B cell (primary cell): ENCODE data around the gene HLX. TPM values are rescaled to one million over a fixed set of nuclear protein-coding genes. Genes with fewer than 3 reads are reported as not detected.

Source experiments
- ATAC-seq: fragments of 200-7000 bp; cut with Tn5 transposase; one replicate; pipeline ENCODE4 v1.10.0; 2021; ENCODE audit warnings: low read depth, mild to moderate bottlenecking, moderate number of reproducible peaks, moderate library complexity
- CTCF ChIA-PET: fragments of 350-600 bp; sonication (Branson Sonifier 250); formaldehyde crosslinking; loops from one replicate; lab custom pipeline; 2021; ENCODE audit warnings: antibody characterized with exemption, inconsistent platforms; lab: Charles Lee
- POLR2A ChIA-PET: fragments of 350-600 bp; sonication (Branson Sonifier 250); formaldehyde crosslinking; loops from one replicate; lab custom pipeline; 2021; ENCODE audit warnings: antibody characterized with exemption; lab: Charles Lee
- DNase-seq: peaks from one replicate; pipeline ENCODE4 v3.0.0; 2013
- H2AFZ ChIP-seq: 2 replicates; pipeline ENCODE4 v1.6.1; 2012; ENCODE audit warnings: mild to moderate bottlenecking, low read depth, low read length; ENCODE audit not compliant: insufficient read depth, poor library complexity, severe bottlenecking
- H3K27ac ChIP-seq, 2 donors: 1 replicate in 1 of 2; 2 replicates in 1 of 2; pipeline ENCODE4 v1.5.1; 2012 to 2013; ENCODE audit warnings: low read length in 2 of 2, mild to moderate bottlenecking in 2 of 2, moderate library complexity in 1 of 2
- H3K27me3 ChIP-seq, 4 experiments: fragments of 200-600 bp in 1 of 4; sonication (generic) in 1 of 4; replicated peaks in 1 of 4; 1 replicate in 2 of 4; 2 replicates in 2 of 4; pipeline versions ENCODE4 v1.6.1 to v1.7.0; 2013 to 2016; ENCODE audit warnings: low read length in 3 of 4, mild to moderate bottlenecking in 2 of 4, mixed read lengths in 1 of 4, moderate library complexity in 1 of 4; ENCODE audit not compliant: insufficient read depth in 4 of 4, control insufficient read depth in 3 of 4; ENCODE audit errors: control extremely low read depth in 1 of 4
- H3K36me3 ChIP-seq, 2 experiments: replicated peaks in 1 of 2; 1 replicate in 1 of 2; 2 replicates in 1 of 2; pipeline versions ENCODE4 v1.6.1 to v1.7.1; 2013; ENCODE audit warnings: low read length in 1 of 2; ENCODE audit not compliant: insufficient read depth in 2 of 2, control insufficient read depth in 1 of 2; ENCODE audit errors: control extremely low read depth in 1 of 2, extremely low read depth in 1 of 2
- H3K4me1 ChIP-seq, 2 donors: fragments of 200-600 bp in 1 of 2; sonication (generic) in 1 of 2; 1 replicate in 1 of 2; 2 replicates in 1 of 2; pipeline versions ENCODE4 v1.5.1 to v1.6.1; 2013 to 2017; ENCODE audit warnings: low read length in 2 of 2; ENCODE audit not compliant: control insufficient read depth in 2 of 2, insufficient read depth in 2 of 2
- H3K4me2 ChIP-seq: replicated peaks from 2 replicates; pipeline ENCODE3; 2012; ENCODE audit warnings: mild to moderate bottlenecking, low read depth, low read length; ENCODE audit not compliant: poor library complexity, severe bottlenecking
- H3K4me3 ChIP-seq, 5 experiments: fragments of 200-600 bp in 1 of 5; sonication (generic) in 1 of 5; 1 replicate in 3 of 5; 2 replicates in 2 of 5; pipeline versions ENCODE4 v1.5.1 to v1.7.0; 2011 to 2016; ENCODE audit warnings: low read length in 4 of 5, mild to moderate bottlenecking in 4 of 5, low read depth in 2 of 5, control low read depth in 1 of 5, moderate library complexity in 1 of 5; ENCODE audit not compliant: insufficient read depth in 1 of 5; ENCODE audit errors: control extremely low read depth in 1 of 5, extremely low read depth in 1 of 5
- H3K79me2 ChIP-seq: fragments of 200-600 bp; sonication (generic); one replicate; pipeline ENCODE4 v1.6.0; 2016; ENCODE audit warnings: low read length; ENCODE audit not compliant: control insufficient read depth, insufficient read depth
- H3K9ac ChIP-seq: fragments of 200-600 bp; sonication (generic); 2 replicates; pipeline ENCODE4 v1.6.1; 2017; ENCODE audit warnings: mild to moderate bottlenecking, low read length, moderate library complexity
- H3K9me3 ChIP-seq, 3 donors: one replicate each; pipeline versions ENCODE4 v1.6.1 to v1.7.1; 2013; ENCODE audit warnings: low read length in 2 of 3; ENCODE audit not compliant: control insufficient read depth in 2 of 3, insufficient read depth in 1 of 3; ENCODE audit errors: control extremely low read depth in 1 of 3
- H4K20me1 ChIP-seq: 2 replicates; pipeline ENCODE4 v1.6.0; 2012; ENCODE audit warnings: mild to moderate bottlenecking, low read length; ENCODE audit not compliant: insufficient read depth, control insufficient read depth, poor library complexity, severe bottlenecking
- H3K27ac Mint-ChIP-seq: one replicate; pipeline ENCODE4 v1.8.0; 2021; ENCODE audit warnings: mixed read lengths
- H3K27me3 Mint-ChIP-seq: one replicate; pipeline ENCODE4 v1.8.0; 2021; ENCODE audit warnings: mixed read lengths
- H3K4me1 Mint-ChIP-seq: one replicate; pipeline ENCODE4 v1.8.0; 2021; ENCODE audit warnings: mixed read lengths
- H3K4me3 Mint-ChIP-seq: one replicate; pipeline ENCODE4 v1.8.0; 2021; ENCODE audit warnings: mixed read lengths
- H3K9me3 Mint-ChIP-seq: one replicate; pipeline ENCODE4 v1.8.0; 2022; ENCODE audit warnings: mixed read lengths; ENCODE audit not compliant: insufficient read depth
- CTCF ChIP-seq: fragments of 200-600 bp; IDR thresholded peaks from one replicate; pipeline ENCODE4 v1.8.0; 2022; ENCODE audit warnings: antibody characterized with exemption, mild to moderate bottlenecking
- EZH2 ChIP-seq: IDR thresholded peaks from 2 replicates; pipeline ENCODE4 v1.6.1; 2012; ENCODE audit warnings: borderline replicate concordance, low read depth, mild to moderate bottlenecking, moderate library complexity, low read length; ENCODE audit not compliant: insufficient read depth, poor library complexity, severe bottlenecking
- WGBS: methylation state at CpG from one replicate; pipeline ENCODE4 v1.1.5; 2013; ENCODE audit warnings: missing lambda C conversion rate; ENCODE audit not compliant: insufficient coverage; 5-methylcytosine and 5-hydroxymethylcytosine counted together
- intact Hi-C: fragments of 100-400 bp; cut with micrococcal nuclease; formaldehyde crosslinking; loops from one replicate; pipeline ENCODE4 v1.10.0; 2022
- polyA plus RNA-seq: library from polyadenylated mRNA; depleted of rRNA; stranded (reverse); fragments of >200 nt; gene quantifications from 2 replicates; pipeline ENCODE4 v1.2.3, GENCODE V29; 2012
- total RNA-seq, 2 donors: library from RNA; stranded (reverse); fragments of 120-200 nt in 1 of 2; gene quantifications; 1 replicate in 1 of 2; 2 replicates in 1 of 2; pipeline versions ENCODE4 v1.2.3 to v1.2.4, GENCODE V29; 2013 to 2022

Gene HLX
- total and polyA plus RNA-seq, 2 donors (not counting 1 experiment from before 2014, with no cell fraction given): 3.4 to 9.1 TPM

- no peak overlapping the region for H3K27ac ChIP-seq
- DNase-seq (peak; percentile 58), ATAC-seq (peak; percentile 69)
- H2AFZ ChIP-seq: peak overlapping the region; percentile 71
- peak overlapping the region; percentile 55 for H3K9ac ChIP-seq
- no peak overlapping the region for H3K27ac Mint-ChIP-seq
- H3K4me3 Mint-ChIP-seq: peak overlapping the region; percentile 86
- H3K36me3 ChIP-seq: no peaks in the 10 kb centered on the region
- H3K4me2 ChIP-seq: peak overlapping the region; percentile 79
- 41% methylated on average over 71 of the region's 71 CpGs for WGBS
- H3K4me3 ChIP-seq: peak overlapping the region; percentile 37 to 68 (median 50)
- peaks cover 56% of the 10 kb centered on the region for H3K27me3 Mint-ChIP-seq
- peaks cover 0 to 56% (median 45%) of the 10 kb centered on the region in 4 experiments for H3K27me3 ChIP-seq
- peak; percentile 75 for TF ChIP-seq EZH2
- TF ChIP-seq CTCF: no peak
- H3K4me1 ChIP-seq: peaks cover 41% of the 10 kb centered on the region in 2 donors
- POLR2A ChIA-PET: interaction anchor here (2.1 kb wide), 1 partner anchor 15 kb away, joined by 6 read pairs; the partner anchor contains the start of gene HLX
- H3K9me3 Mint-ChIP-seq: no peaks in the 10 kb centered on the region
- no peaks in the 10 kb centered on the region for H3K79me2 ChIP-seq
- intact Hi-C loops: no loop called here
- H3K9me3 ChIP-seq: peaks cover 0 to 41% (median 0%) of the 10 kb centered on the region in 3 donors
- peaks cover 36% of the 10 kb centered on the region for H3K4me1 Mint-ChIP-seq
- no peaks in the 10 kb centered on the region for H4K20me1 ChIP-seq
- CTCF ChIA-PET: interaction anchor here (0.9 to 1.3 kb wide), 2 partner anchors 9 to 308 kb away, joined by 3 to 5 read pairs; no protein-coding TSS in a partner anchor
Observed at GRCh38 chr1:220894025-220894923, 15.0 kb downstream of the HLX start.

- H3K27ac Mint-ChIP-seq: no peak overlapping the region
- H3K9me3 ChIP-seq: peaks cover 0 to 37% (median 0%) of the 10 kb centered on the region in 3 donors
- no peak overlapping the region for H3K4me3 ChIP-seq
- DNase-seq (no peak), ATAC-seq (no peak)
- 93% methylated on average over 13 of the region's 13 CpGs for WGBS
- peaks cover 36% of the 10 kb centered on the region for H3K4me1 Mint-ChIP-seq
- no peaks in the 10 kb centered on the region for H3K36me3 ChIP-seq
- H3K27me3 ChIP-seq: peaks cover 0 to 50% (median 40%) of the 10 kb centered on the region in 4 experiments
- no peak overlapping the region for H3K9ac ChIP-seq
- H2AFZ ChIP-seq: no peak overlapping the region
- H3K27ac ChIP-seq: no peak overlapping the region
- peaks cover 49% of the 10 kb centered on the region for H3K27me3 Mint-ChIP-seq
- peak overlapping the region; percentile 49 for H3K4me3 Mint-ChIP-seq
- H3K79me2 ChIP-seq: no peaks in the 10 kb centered on the region
- H4K20me1 ChIP-seq: no peaks in the 10 kb centered on the region
- intact Hi-C loops: no loop called here
- CTCF ChIA-PET: interaction anchor here (0.9 to 1.3 kb wide), 2 partner anchors 9 to 308 kb away, joined by 3 to 5 read pairs; no protein-coding TSS in a partner anchor
- H3K9me3 Mint-ChIP-seq: no peaks in the 10 kb centered on the region
- no peak overlapping the region for H3K4me2 ChIP-seq
- POLR2A ChIA-PET: interaction anchor here (2.1 kb wide), 1 partner anchor 16 kb away, joined by 6 read pairs; the partner anchor contains the start of gene HLX
- peaks cover 41% of the 10 kb centered on the region in 2 donors for H3K4me1 ChIP-seq
- TF ChIP-seq EZH2 (no peak), CTCF (no peak)
Observed at GRCh38 chr1:220894924-220895256, 15.6 kb downstream of the HLX start.
